GM10248 (cell line): ENCODE data around the gene MSRB1.
"Not testable (repeated sequence)": the region's sequence is repeated elsewhere in the genome, so short reads cannot be mapped to it uniquely, and the experiment has no call there.

ENCODE experiments used
- CTCF ChIA-PET: fragments of 300-600 bp; sonication (Branson Sonifier 250); formaldehyde crosslinking; extraction: SDS; loops from one replicate; lab custom pipeline; 2021; ENCODE audit warnings: antibody characterized with exemption; lab: Yijun Ruan, JAX
- POLR2A ChIA-PET: fragments of 350-650 bp; sonication (Branson Sonifier 250); formaldehyde crosslinking; extraction: SDS; loops from one replicate; lab custom pipeline; 2020; ENCODE audit warnings: antibody characterized with exemption; lab: Yijun Ruan, JAX
- DNase-seq: peaks from one replicate; pipeline ENCODE4 v3.0.0; 2012; ENCODE audit errors: extremely low spot score
- CTCF ChIP-seq: IDR thresholded peaks from 2 replicates; pipeline ENCODE4 v1.5.1; 2012; ENCODE audit warnings: mild to moderate bottlenecking, low read depth; ENCODE audit errors: extremely low read depth, missing control alignments, control extremely low read depth

MSRB1 gene

GRCh38 chr16:1963806-1964505, 21.0 kb upstream of the MSRB1 start:
- POLR2A ChIA-PET = interaction anchor here (0.6 to 2.5 kb wide), 26 partner anchors 8 to 1397 kb away, joined by 3 to 24 read pairs (median 6); partner anchors contain the start of genes ECI1, GFER, MAPK8IP3 and MLST8
- no peak for DNase-seq
- CTCF ChIA-PET = interaction anchor here (1.0 to 1.1 kb wide), 3 partner anchors 22 to 177 kb away, joined by 3 to 5 read pairs (median 4); no protein-coding TSS in a partner anchor
- peak; percentile 46 for TF ChIP-seq CTCF

- CTCF ChIA-PET = interaction anchor here (1.3 kb wide), 1 partner anchor 42 kb away, joined by 4 read pairs; no protein-coding TSS in a partner anchor
- POLR2A ChIA-PET = interaction anchor here (0.6 to 1.6 kb wide), 4 partner anchors 8 to 65 kb away, joined by 4 to 5 read pairs (median 4); partner anchors contain the start of genes NHERF2, RPL3L and TBL3
- not testable (repeated sequence) for DNase-seq
Observed at GRCh38 chr16:1962161-1963153, 19.5 kb upstream of the MSRB1 start.

DNA sequence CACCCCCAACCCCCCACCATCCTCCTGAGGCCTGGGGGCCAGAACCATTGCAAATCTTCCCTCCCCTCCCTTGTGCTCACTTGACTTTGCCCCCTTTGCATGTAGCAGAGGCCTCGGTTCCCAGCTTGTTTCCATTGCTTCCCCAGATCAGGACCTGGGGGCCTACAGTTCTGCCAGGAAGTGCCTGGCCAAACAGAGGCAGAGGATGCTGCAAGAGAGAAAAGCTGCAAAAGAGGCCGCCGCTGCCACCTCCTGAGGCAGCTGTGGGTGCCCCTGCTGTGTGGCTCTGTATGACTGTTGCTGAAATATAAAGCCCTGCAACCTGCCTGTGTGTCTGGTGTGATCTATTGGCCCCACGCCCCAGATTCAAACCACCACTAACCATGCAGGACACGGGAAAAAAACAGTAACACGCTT, 18.7 kb upstream of the MSRB1 start:
- TF ChIP-seq CTCF = no peak
- POLR2A ChIA-PET = interaction anchor here (0.6 to 1.1 kb wide), 2 partner anchors 31 to 65 kb away, joined by 4 read pairs; partner anchors contain the start of gene NHERF2
- CTCF ChIA-PET = interaction anchor here (1.3 kb wide), 1 partner anchor 43 kb away, joined by 4 read pairs; no protein-coding TSS in a partner anchor
- DNase-seq = no peak

- no peak for TF ChIP-seq CTCF
- CTCF ChIA-PET = interaction anchor here (1.1 kb wide), 1 partner anchor 10 kb away, joined by 5 read pairs; no protein-coding TSS in a partner anchor
- no peak for DNase-seq
- POLR2A ChIA-PET = interaction anchor here (1.1 to 2.2 kb wide), 4 partner anchors 18 to 195 kb away, joined by 4 to 9 read pairs (median 4); partner anchors contain the start of genes MSRB1 and TRAF7
Observed at GRCh38 chr16:1960665-1961630, 17.9 kb upstream of the MSRB1 start.

DNA sequence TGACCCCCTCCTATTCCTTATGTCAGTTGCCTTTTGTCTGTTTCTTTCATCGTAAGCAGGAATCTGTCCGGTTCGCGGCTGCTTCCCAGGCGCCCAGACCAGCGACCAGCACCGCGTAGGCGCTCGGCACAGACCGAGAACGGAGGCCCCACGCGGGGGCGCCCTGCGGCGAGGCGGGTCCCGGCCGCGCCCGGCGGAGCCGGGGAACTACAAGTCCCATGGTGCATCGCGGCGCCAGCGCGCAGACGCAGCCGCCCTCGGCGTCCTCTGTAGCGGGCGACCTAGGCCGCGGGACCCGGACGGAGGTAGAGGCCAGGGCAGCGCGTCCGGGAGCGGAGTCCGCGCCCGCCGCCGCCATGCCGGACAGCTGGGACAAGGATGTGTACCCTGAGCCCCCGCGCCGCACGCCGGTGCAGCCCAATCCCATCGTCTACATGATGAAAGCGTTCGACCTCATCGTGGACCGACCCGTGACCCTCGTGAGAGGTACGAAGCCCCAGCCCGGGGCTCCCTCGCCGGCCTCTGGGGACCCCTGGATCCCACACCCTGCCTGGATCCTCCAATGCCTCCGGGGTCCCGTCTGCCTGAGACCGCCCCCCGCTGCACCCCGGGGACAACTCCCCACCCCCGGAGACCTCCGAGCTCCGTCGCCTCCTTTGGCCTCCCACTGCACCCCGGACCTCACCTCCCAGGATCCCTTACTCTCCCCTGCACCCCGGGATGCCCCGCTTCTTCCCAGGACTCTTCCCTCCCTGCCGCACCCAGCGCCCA, 16.5 kb upstream of the MSRB1 start, which contains the start of gene NDUFB10:
Gene NDUFB10 (plus strand): TSS at position 270 of the 771 bp plus-strand sequence. CDS start 87 bp downstream, at position 357.
- peak; percentile 93 for DNase-seq
- ChIA-PET CTCF (interaction anchor here (2.0 kb wide), 1 partner anchor 13 kb away, joined by 5 read pairs; no protein-coding TSS in a partner anchor), POLR2A (interaction anchor here (2.2 kb wide), 1 partner anchor 196 kb away, joined by 9 read pairs; the partner anchor contains the start of gene TRAF7)
- peak; percentile 84 for TF ChIP-seq CTCF
